Tibial artery (tissue), 4 donors: ENCODE measurements around the gene HSDL2.

ENCODE experiments used
- DNase-seq, 2 donors: peaks; one replicate each; pipeline ENCODE4 v3.0.0-alpha.2; 2019
- H3K27ac ChIP-seq, 2 donors: fragments of 200-600 bp; sonication (generic) in 1 of 2; 1 replicate in 1 of 2; 2 replicates in 1 of 2; pipeline ENCODE4 v1.5.1; 2018 to 2019; ENCODE audit warnings: mild to moderate bottlenecking in 1 of 2
- H3K27me3 ChIP-seq, 2 donors: fragments of 200-600 bp; sonication (generic) in 1 of 2; one replicate each; pipeline versions ENCODE4 v1.5.1 to v1.6.0; 2016 to 2019
- H3K36me3 ChIP-seq, 3 donors: fragments of 200-600 bp; sonication (generic) in 2 of 3; one replicate each; pipeline ENCODE4 v1.5.1; 2016 to 2019; ENCODE audit warnings: mild to moderate bottlenecking in 2 of 3
- H3K4me1 ChIP-seq, 4 donors: fragments of 200-600 bp; sonication (generic) in 2 of 4; 1 replicate in 3 of 4; 2 replicates in 1 of 4; pipeline ENCODE4 v1.5.1; 2016 to 2019
- H3K4me3 ChIP-seq, 2 donors: fragments of 200-600 bp; sonication (generic) in 1 of 2; 1 replicate in 1 of 2; 2 replicates in 1 of 2; pipeline ENCODE4 v1.5.1; 2018 to 2019; ENCODE audit warnings: mild to moderate bottlenecking in 2 of 2
- H3K9me3 ChIP-seq, 3 donors: fragments of 200-600 bp; sonication (generic) in 1 of 3; one replicate each; pipeline ENCODE4 v1.5.1; 2016 to 2019
- CTCF ChIP-seq, 2 experiments: fragments of 200-600 bp in 1 of 2; fragments of 450-650 bp in 1 of 2; IDR thresholded peaks; one replicate each; pipeline ENCODE4 v1.5.1; 2017 to 2019; ENCODE audit warnings: antibody characterized with exemption in 2 of 2, mild to moderate bottlenecking in 1 of 2, moderate library complexity in 1 of 2
- intact Hi-C: fragments of 100-400 bp; cut with DNase I; formaldehyde crosslinking; loops from one replicate; pipeline ENCODE4 v1.15.0; 2023; ENCODE audit warnings: low total_unique reads

HSDL2 gene

GRCh38 chr9:112437406-112437805 lies 57.5 kb downstream of the HSDL2 start:
- no peak for TF ChIP-seq CTCF (IDR thresholded peaks at IDR 0.05)
- H3K4me3 ChIP-seq = no peak overlapping the region
- no peaks in the 10 kb centered on the region for H3K9me3 ChIP-seq
- peaks cover 8 to 38% (median 24%) of the 10 kb centered on the region in 3 donors for H3K36me3 ChIP-seq
- H3K4me1 ChIP-seq = no peaks in the 10 kb centered on the region
- H3K27me3 ChIP-seq = no peaks in the 10 kb centered on the region
- no peak for DNase-seq
- intact Hi-C loops = no loop called here
- no peak overlapping the region for H3K27ac ChIP-seq

DNA sequence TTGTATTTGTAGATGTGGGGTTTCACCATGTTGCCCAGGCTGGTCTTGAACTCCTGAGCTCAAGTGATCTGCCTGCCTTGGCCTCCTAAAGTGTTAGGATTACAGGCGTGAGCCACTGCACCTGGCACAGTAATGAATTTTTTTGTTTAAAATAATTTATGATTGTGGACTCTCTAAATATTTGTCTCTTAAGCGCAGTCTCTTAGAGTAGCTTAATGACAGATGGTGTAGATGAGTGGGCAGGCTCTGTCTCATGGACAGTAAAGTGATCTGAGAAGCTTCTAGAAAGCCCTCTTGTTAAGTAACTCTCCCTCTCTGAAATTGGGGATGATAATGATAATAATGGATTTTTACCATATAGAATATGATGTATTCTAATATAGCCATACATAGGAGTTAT lies 59.3 kb downstream of the HSDL2 start:
- no peak for TF ChIP-seq CTCF (IDR thresholded peaks at IDR 0.05)
- Histone ChIP-seq H3K4me3 (no peak overlapping the region), H3K9me3 (no peaks in the 10 kb centered on the region), H3K27ac (no peak overlapping the region), H3K36me3 (peaks cover 8 to 21% (median 17%) of the 10 kb centered on the region in 3 donors), H3K27me3 (no peaks in the 10 kb centered on the region), H3K4me1 (no peaks in the 10 kb centered on the region)
- intact Hi-C loops = no loop called here
- no peak for DNase-seq

- no peak overlapping the region for H3K4me3 ChIP-seq
- H3K36me3 ChIP-seq = peaks cover 8 to 21% (median 17%) of the 10 kb centered on the region in 3 donors
- intact Hi-C loops = no loop called here
- no peaks in the 10 kb centered on the region for H3K9me3 ChIP-seq
- no peaks in the 10 kb centered on the region for H3K4me1 ChIP-seq
- no peaks in the 10 kb centered on the region for H3K27me3 ChIP-seq
- no peak for DNase-seq
- TF ChIP-seq CTCF (IDR thresholded peaks at IDR 0.05) = no peak
- no peak overlapping the region for H3K27ac ChIP-seq
Observed at GRCh38 chr9:112439825-112440224, 59.9 kb downstream of the HSDL2 start.

- Histone ChIP-seq H3K9me3 (no peaks in the 10 kb centered on the region), H3K27me3 (no peaks in the 10 kb centered on the region), H3K36me3 (peaks cover 8 to 18% (median 11%) of the 10 kb centered on the region in 3 donors), H3K4me3 (no peak overlapping the region), H3K27ac (no peak overlapping the region), H3K4me1 (peaks cover 0 to 22% (median 2%) of the 10 kb centered on the region in 4 donors)
- intact Hi-C loops = no loop called here
- TF ChIP-seq CTCF (IDR thresholded peaks at IDR 0.05) = peak in 1 of 2 experiments; percentile 27
- no peak for DNase-seq
Observed at GRCh38 chr9:112443200-112443599, 63.3 kb downstream of the HSDL2 start.

- DNase-seq = no peak
- Histone ChIP-seq H3K4me1 (peaks cover 0 to 22% (median 2%) of the 10 kb centered on the region in 4 donors), H3K9me3 (no peaks in the 10 kb centered on the region), H3K36me3 (peaks cover 8 to 18% (median 11%) of the 10 kb centered on the region in 3 donors), H3K27me3 (no peaks in the 10 kb centered on the region), H3K4me3 (no peak overlapping the region), H3K27ac (no peak overlapping the region)
- TF ChIP-seq CTCF (IDR thresholded peaks at IDR 0.05) = no peak
- intact Hi-C loops = no loop called here
Observed at GRCh38 chr9:112443636-112444035, 63.7 kb downstream of the HSDL2 start.

- DNase-seq = no peak
- Histone ChIP-seq H3K4me1 (peaks cover 0 to 22% (median 2%) of the 10 kb centered on the region in 4 donors), H3K36me3 (peaks cover 8 to 11% (median 9%) of the 10 kb centered on the region in 3 donors), H3K27ac (no peak overlapping the region), H3K4me3 (no peak overlapping the region), H3K9me3 (no peaks in the 10 kb centered on the region), H3K27me3 (no peaks in the 10 kb centered on the region)
- no peak for TF ChIP-seq CTCF (IDR thresholded peaks at IDR 0.05)
- intact Hi-C loops = no loop called here
Observed at GRCh38 chr9:112445196-112445595, 65.3 kb downstream of the HSDL2 start.
